Stimulated activated naive CD8-positive, alpha-beta T cell treated with anti-CD3 and anti-CD28 coated beads, Interleukin-15, Interleukin-2, amounts not matched to agents 100 ng/mL and 50 ng/mL, for 24 hours (primary cell): ENCODE data around the gene FXN.

ENCODE experiments used
- H3K27ac Mint-ChIP-seq: one replicate; pipeline ENCODE4 v1.8.0; 2021; ENCODE audit warnings: mild to moderate bottlenecking, mixed read lengths
- H3K27me3 Mint-ChIP-seq: one replicate; pipeline ENCODE4 v1.8.0; 2021; ENCODE audit warnings: mixed read lengths
- H3K36me3 Mint-ChIP-seq: one replicate; pipeline ENCODE4 v1.8.0; 2021; ENCODE audit warnings: low read depth, mixed read lengths
- H3K4me1 Mint-ChIP-seq: one replicate; pipeline ENCODE4 v1.8.0; 2021; ENCODE audit warnings: low read depth, mixed read lengths
- H3K4me3 Mint-ChIP-seq: one replicate; pipeline ENCODE4 v1.8.0; 2021; ENCODE audit warnings: mild to moderate bottlenecking, mixed read lengths
- H3K9me3 Mint-ChIP-seq: one replicate; pipeline ENCODE4 v1.8.0; 2021; ENCODE audit warnings: mixed read lengths

The FXN gene

GRCh38 chr9:69071059-69071458 is 35.5 kb downstream of the FXN start:
- no peaks in the 10 kb centered on the region for H3K4me1 Mint-ChIP-seq
- peaks cover 46% of the 10 kb centered on the region for H3K36me3 Mint-ChIP-seq
- H3K9me3 Mint-ChIP-seq = no peaks in the 10 kb centered on the region
- no peaks in the 10 kb centered on the region for H3K27me3 Mint-ChIP-seq
- H3K4me3 Mint-ChIP-seq = no peak overlapping the region
- no peak overlapping the region for H3K27ac Mint-ChIP-seq

- no peak overlapping the region for H3K27ac Mint-ChIP-seq
- no peak overlapping the region for H3K4me3 Mint-ChIP-seq
- peaks cover 40% of the 10 kb centered on the region for H3K36me3 Mint-ChIP-seq
- no peaks in the 10 kb centered on the region for H3K27me3 Mint-ChIP-seq
- H3K9me3 Mint-ChIP-seq = no peaks in the 10 kb centered on the region
- H3K4me1 Mint-ChIP-seq = no peaks in the 10 kb centered on the region
These were observed 37.6 kb downstream of the FXN start for GRCh38 chr9:69073103-69073502.

GRCh38 chr9:69074801-69075200 is 39.2 kb downstream of the FXN start:
- no peak overlapping the region for H3K4me3 Mint-ChIP-seq
- no peaks in the 10 kb centered on the region for H3K27me3 Mint-ChIP-seq
- H3K9me3 Mint-ChIP-seq = no peaks in the 10 kb centered on the region
- H3K27ac Mint-ChIP-seq = no peak overlapping the region
- H3K4me1 Mint-ChIP-seq = no peaks in the 10 kb centered on the region
- peaks cover 46% of the 10 kb centered on the region for H3K36me3 Mint-ChIP-seq

- Mint-ChIP-seq H3K4me1 (no peaks in the 10 kb centered on the region), H3K36me3 (peaks cover 53% of the 10 kb centered on the region), H3K9me3 (peaks cover 4% of the 10 kb centered on the region), H3K27ac (no peak overlapping the region), H3K27me3 (no peaks in the 10 kb centered on the region), H3K4me3 (no peak overlapping the region)
These were observed 41.0 kb downstream of the FXN start for GRCh38 chr9:69076550-69076949.

- Mint-ChIP-seq H3K27ac (no peak overlapping the region), H3K36me3 (peaks cover 40% of the 10 kb centered on the region), H3K27me3 (no peaks in the 10 kb centered on the region), H3K4me3 (no peak overlapping the region), H3K9me3 (peaks cover 4% of the 10 kb centered on the region), H3K4me1 (no peaks in the 10 kb centered on the region)
These were observed 42.5 kb downstream of the FXN start for GRCh38 chr9:69078069-69078468.

- no peaks in the 10 kb centered on the region for H3K4me1 Mint-ChIP-seq
- H3K4me3 Mint-ChIP-seq = no peak overlapping the region
- H3K36me3 Mint-ChIP-seq = peaks cover 35% of the 10 kb centered on the region
- H3K27me3 Mint-ChIP-seq = no peaks in the 10 kb centered on the region
- peaks cover 4% of the 10 kb centered on the region for H3K9me3 Mint-ChIP-seq
- no peak overlapping the region for H3K27ac Mint-ChIP-seq
These were observed 43.0 kb downstream of the FXN start for GRCh38 chr9:69078581-69078980.

GRCh38 chr9:69079186-69079585 is 43.6 kb downstream of the FXN start:
- Mint-ChIP-seq H3K27ac (no peak overlapping the region), H3K4me3 (no peak overlapping the region), H3K4me1 (no peaks in the 10 kb centered on the region), H3K27me3 (no peaks in the 10 kb centered on the region), H3K36me3 (peaks cover 35% of the 10 kb centered on the region), H3K9me3 (peaks cover 4% of the 10 kb centered on the region)

GRCh38 chr9:69081261-69081660 is 45.7 kb downstream of the FXN start:
- Mint-ChIP-seq H3K36me3 (peaks cover 34% of the 10 kb centered on the region), H3K27me3 (no peaks in the 10 kb centered on the region), H3K27ac (no peak overlapping the region), H3K4me3 (no peak overlapping the region), H3K4me1 (no peaks in the 10 kb centered on the region), H3K9me3 (peaks cover 4% of the 10 kb centered on the region)

GRCh38 chr9:69083321-69083720 is 47.8 kb downstream of the FXN start:
- Mint-ChIP-seq H3K4me1 (no peaks in the 10 kb centered on the region), H3K27me3 (no peaks in the 10 kb centered on the region), H3K27ac (no peak overlapping the region), H3K36me3 (peaks cover 24% of the 10 kb centered on the region), H3K9me3 (peaks cover 4% of the 10 kb centered on the region), H3K4me3 (no peak overlapping the region)

- Mint-ChIP-seq H3K4me1 (no peaks in the 10 kb centered on the region), H3K27me3 (no peaks in the 10 kb centered on the region), H3K27ac (no peak overlapping the region), H3K9me3 (peaks cover 4% of the 10 kb centered on the region), H3K4me3 (no peak overlapping the region), H3K36me3 (peaks cover 12% of the 10 kb centered on the region)
These were observed 50.2 kb downstream of the FXN start for GRCh38 chr9:69085569-69086283.

- Mint-ChIP-seq H3K27ac (no peak overlapping the region), H3K27me3 (no peaks in the 10 kb centered on the region)
These were observed 50.8 kb downstream of the FXN start for GRCh38 chr9:69086312-69086711.

GRCh38 chr9:69086769-69087168 is 51.2 kb downstream of the FXN start:
- no peaks in the 10 kb centered on the region for H3K27me3 Mint-ChIP-seq
- no peak overlapping the region for H3K4me3 Mint-ChIP-seq

More at GRCh38 chr9:69086312-69086711, 50.8 kb downstream of the FXN start:
- no peaks in the 10 kb centered on the region for H3K4me1 Mint-ChIP-seq
- H3K36me3 Mint-ChIP-seq = peaks cover 7% of the 10 kb centered on the region
- no peaks in the 10 kb centered on the region for H3K9me3 Mint-ChIP-seq
- H3K4me3 Mint-ChIP-seq = no peak overlapping the region

GRCh38 chr9:69089082-69089481 is 53.5 kb downstream of the FXN start:
- Mint-ChIP-seq H3K36me3 (peaks cover 7% of the 10 kb centered on the region), H3K9me3 (no peaks in the 10 kb centered on the region), H3K27ac (no peak overlapping the region), H3K4me3 (no peak overlapping the region), H3K4me1 (no peaks in the 10 kb centered on the region), H3K27me3 (no peaks in the 10 kb centered on the region)

More at GRCh38 chr9:69086769-69087168, 51.2 kb downstream of the FXN start:
- peaks cover 7% of the 10 kb centered on the region for H3K36me3 Mint-ChIP-seq
- no peak overlapping the region for H3K27ac Mint-ChIP-seq
- no peaks in the 10 kb centered on the region for H3K9me3 Mint-ChIP-seq
- no peaks in the 10 kb centered on the region for H3K4me1 Mint-ChIP-seq

GRCh38 chr9:69089491-69089890 is 53.9 kb downstream of the FXN start:
- peaks cover 3% of the 10 kb centered on the region for H3K36me3 Mint-ChIP-seq
- H3K9me3 Mint-ChIP-seq = no peaks in the 10 kb centered on the region
- H3K4me1 Mint-ChIP-seq = no peaks in the 10 kb centered on the region
- H3K27ac Mint-ChIP-seq = no peak overlapping the region
- no peaks in the 10 kb centered on the region for H3K27me3 Mint-ChIP-seq
- no peak overlapping the region for H3K4me3 Mint-ChIP-seq

GRCh38 chr9:69090140-69090750 is 54.7 kb downstream of the FXN start:
- H3K27ac Mint-ChIP-seq = no peak overlapping the region
- H3K36me3 Mint-ChIP-seq = peaks cover 3% of the 10 kb centered on the region
- H3K4me1 Mint-ChIP-seq = no peaks in the 10 kb centered on the region
- no peak overlapping the region for H3K4me3 Mint-ChIP-seq
- no peaks in the 10 kb centered on the region for H3K27me3 Mint-ChIP-seq
- H3K9me3 Mint-ChIP-seq = no peaks in the 10 kb centered on the region

- H3K27me3 Mint-ChIP-seq = no peaks in the 10 kb centered on the region
- no peak overlapping the region for H3K4me3 Mint-ChIP-seq
- peaks cover 3% of the 10 kb centered on the region for H3K36me3 Mint-ChIP-seq
- no peak overlapping the region for H3K27ac Mint-ChIP-seq
- H3K9me3 Mint-ChIP-seq = no peaks in the 10 kb centered on the region
- H3K4me1 Mint-ChIP-seq = no peaks in the 10 kb centered on the region
These were observed 55.4 kb downstream of the FXN start for GRCh38 chr9:69090946-69091345.
